Measurements from ENCODE around the gene OR2D3.

OR2D3 gene

DNA sequence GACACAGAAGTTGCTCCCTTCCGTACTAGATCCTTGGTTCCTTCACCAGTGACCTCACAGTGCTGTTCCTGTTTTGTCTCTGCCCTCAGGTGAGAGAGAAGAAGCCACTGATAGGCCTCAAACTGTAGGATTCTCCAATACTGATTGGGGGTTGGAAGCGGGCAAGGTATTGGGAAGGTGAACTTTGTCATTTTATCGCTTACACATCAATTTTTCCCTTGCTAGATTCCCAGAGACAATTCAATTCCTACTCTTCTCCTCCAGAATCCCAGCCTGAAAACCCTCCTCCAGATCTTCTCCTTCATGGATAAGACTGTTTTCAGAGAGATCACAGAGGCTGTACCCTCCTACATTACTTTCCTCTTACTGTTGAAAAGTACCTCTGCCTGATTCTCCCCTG is 9.4 kb upstream of the OR2D3 start:
- TF ChIP-seq, protein P1, sequence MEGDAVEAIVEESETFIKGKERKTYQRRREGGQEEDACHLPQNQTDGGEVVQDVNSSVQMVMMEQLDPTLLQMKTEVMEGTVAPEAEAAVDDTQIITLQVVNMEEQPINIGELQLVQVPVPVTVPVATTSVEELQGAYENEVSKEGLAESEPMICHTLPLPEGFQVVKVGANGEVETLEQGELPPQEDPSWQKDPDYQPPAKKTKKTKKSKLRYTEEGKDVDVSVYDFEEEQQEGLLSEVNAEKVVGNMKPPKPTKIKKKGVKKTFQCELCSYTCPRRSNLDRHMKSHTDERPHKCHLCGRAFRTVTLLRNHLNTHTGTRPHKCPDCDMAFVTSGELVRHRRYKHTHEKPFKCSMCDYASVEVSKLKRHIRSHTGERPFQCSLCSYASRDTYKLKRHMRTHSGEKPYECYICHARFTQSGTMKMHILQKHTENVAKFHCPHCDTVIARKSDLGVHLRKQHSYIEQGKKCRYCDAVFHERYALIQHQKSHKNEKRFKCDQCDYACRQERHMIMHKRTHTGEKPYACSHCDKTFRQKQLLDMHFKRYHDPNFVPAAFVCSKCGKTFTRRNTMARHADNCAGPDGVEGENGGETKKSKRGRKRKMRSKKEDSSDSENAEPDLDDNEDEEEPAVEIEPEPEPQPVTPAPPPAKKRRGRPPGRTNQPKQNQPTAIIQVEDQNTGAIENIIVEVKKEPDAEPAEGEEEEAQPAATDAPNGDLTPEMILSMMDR (IDR thresholded peaks at IDR 0.05; ENCODE audit: insufficient read depth, low read depth, low read length, missing control alignments) = no peak
- H3K4me3 ChIP-seq (ENCODE audit: low read depth, low read length) = no peak overlapping the region
- DNase-seq (ENCODE audit: low read depth) = no peak

DNA sequence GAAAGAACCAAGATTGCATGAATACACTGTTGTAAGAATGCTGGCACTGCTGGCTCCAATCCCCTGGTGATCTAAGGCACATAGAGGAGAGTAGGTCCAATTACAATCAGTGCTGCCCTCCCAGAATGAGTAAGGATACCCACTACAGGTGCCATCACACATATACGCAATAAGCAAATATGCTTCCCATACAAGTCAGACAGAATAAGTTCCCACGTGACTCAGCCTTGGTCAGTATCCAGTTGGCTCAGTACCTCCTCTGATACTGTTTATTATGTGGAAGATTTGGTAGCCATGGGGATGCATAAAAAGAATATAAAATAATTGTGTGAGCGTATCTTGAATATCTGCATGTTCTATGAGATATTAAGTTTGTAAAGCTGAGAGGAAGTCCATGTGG is 8.9 kb upstream of the OR2D3 start:
- H3K4me3 ChIP-seq (ENCODE audit: low read depth, low read length) = no peak overlapping the region
- TF ChIP-seq, protein P1 (IDR thresholded peaks at IDR 0.05; ENCODE audit: insufficient read depth, low read depth, low read length, missing control alignments) = no peak
- no peak for DNase-seq (ENCODE audit: low read depth)

DNA sequence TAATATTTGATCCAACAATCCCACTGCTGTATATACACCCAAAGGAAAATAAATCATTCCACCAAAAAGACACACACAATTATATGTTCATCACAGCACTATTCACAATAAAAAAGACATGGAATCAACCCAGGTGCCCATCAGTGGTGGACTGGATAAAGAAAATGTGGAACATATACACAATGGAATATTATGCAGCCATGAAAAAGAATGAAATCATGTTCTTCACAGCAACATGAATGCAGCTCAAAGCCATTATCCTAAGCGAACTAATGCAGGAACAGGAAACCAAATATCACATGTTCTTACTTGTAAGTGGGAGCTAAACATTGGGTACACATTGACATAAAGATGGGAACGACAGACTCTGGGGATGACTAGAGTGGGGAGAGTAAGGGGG is 1.1 kb upstream of the OR2D3 start:
- no peak overlapping the region for H3K4me3 ChIP-seq (ENCODE audit: low read depth, low read length)

DNA sequence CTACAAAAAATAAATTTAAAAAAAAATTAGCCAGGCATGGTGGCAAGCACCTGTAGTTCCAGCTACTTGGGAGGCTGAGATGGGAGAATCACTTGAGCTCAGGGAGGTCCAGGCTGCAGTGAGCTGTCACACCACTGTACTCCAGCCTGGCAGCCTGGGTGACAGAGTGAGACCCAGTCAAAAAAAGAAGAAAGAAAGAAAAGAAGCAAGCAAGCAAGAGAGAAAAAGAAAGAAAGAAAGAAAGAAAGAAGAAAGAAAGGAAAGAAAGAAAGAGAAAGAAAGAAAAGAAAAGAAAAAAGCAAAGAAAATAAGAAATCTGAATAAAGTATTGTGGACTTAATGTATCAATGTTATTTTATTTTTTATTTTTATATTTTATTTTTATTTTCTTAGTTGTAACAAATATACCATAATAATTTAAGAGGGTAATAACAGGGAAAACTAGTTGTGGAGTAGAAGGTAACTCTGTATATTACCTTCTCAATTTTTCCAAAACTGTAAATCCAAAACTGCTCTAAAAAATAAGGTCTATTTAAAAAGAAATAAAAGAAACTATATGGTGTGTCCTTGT is 4.3 kb downstream of the OR2D3 start:
- no peak for DNase-seq (ENCODE audit: low read depth)
- TF ChIP-seq, protein P1 (IDR thresholded peaks at IDR 0.05; ENCODE audit: insufficient read depth, low read depth, low read length, missing control alignments) = no peak
- H3K4me3 ChIP-seq (ENCODE audit: low read depth, low read length) = no peak overlapping the region

More for the DNA sequence above, 1.1 kb upstream of the OR2D3 start:
- no peak for DNase-seq (ENCODE audit: low read depth)
- TF ChIP-seq, protein P1 (IDR thresholded peaks at IDR 0.05; ENCODE audit: insufficient read depth, low read depth, low read length, missing control alignments) = no peak

DNA sequence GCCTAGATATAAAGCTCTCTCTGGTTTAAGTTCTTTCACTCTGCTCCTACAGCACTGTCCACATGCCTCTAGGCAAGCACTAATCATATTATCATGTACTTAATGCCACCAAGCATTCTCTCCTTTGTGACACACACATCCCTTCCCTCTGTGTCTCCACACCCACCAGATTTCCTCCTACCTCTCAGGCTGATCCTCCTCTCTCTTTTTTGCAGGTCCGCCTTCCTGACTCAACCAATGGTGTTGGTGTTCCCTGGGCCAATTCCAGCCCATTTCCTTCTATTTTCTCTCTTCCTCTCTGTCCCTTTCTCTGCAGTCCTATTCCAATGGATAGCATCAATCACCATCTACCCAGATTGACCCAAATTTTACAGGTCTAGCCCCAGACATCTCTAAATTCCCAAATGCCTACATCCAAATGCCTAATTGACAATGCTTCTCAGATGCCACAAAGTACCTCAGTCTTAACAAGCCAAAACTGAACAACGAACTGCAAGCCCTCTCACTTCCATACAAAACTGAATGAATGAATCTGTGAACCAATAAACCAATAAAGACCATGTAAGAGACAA is 4.9 kb downstream of the OR2D3 start:
- DNase-seq (ENCODE audit: low read depth) = peak; percentile 18
- peak overlapping the region; percentile 88 for H3K4me3 ChIP-seq (ENCODE audit: low read depth, low read length)
- TF ChIP-seq, protein P1 (IDR thresholded peaks at IDR 0.05; ENCODE audit: insufficient read depth, low read depth, low read length, missing control alignments) = no peak

DNA sequence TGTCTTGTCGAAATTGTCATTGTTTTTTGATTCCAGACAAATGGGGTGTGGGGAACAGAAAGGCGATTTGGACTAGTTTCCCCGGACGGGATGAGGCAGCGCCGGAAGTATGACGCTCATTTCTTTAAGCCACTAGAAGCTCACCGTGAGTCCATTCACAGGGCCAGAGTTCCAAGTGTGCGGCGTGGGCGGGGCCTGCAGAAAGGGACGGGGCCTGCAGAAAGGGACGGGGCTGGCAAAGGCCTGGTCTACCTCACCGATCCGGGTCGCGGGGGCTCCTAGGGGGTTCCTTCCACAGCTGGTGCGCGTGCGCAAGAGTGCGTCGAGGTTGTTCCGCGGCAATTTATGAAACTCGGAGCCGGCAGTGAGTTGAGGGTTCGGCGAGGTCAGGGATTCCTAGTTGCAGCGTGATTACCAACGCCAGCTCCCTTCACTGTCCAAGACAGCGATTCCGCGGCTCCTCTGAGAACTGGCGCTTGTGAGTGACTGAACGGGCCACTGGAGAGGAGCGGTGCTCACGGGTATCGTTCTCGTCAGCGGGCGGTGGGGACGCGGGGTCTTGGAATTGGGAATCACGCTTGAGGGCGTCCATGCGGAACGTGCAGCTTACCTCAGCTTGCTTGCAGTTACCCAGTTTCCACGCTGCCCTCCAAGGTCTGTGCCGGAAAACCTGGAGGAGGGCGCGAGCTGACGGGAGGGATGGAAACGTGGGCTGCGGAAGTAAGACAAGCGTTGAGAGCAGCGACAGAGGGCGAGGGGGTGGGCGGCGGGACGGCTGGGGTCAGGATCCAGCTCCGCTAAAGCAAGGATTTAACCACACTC is 5.6 kb downstream of the OR2D3 start, which contains the start of gene ZNF215:
ZNF215 (plus strand) TSS at position 219 of the 822 bp plus-strand sequence. CDS start 5,847 bp downstream, outside the sequence.
- H3K4me3 ChIP-seq (ENCODE audit: low read depth, low read length) = peak within 1 kb of the TSS; percentile 88
- DNase-seq (ENCODE audit: low read depth) = peak; percentile 95
- TF ChIP-seq, protein P1 (IDR thresholded peaks at IDR 0.05; ENCODE audit: insufficient read depth, low read depth, low read length, missing control alignments) = no peak

All from GM12865 (cell line).